Suppressor macrophage treated with lipopolysaccharide for 4 hours (primary cell): Measurements from ENCODE around the gene FBXL7.

ENCODE experiments used
- DNase-seq: peaks from one replicate; pipeline ENCODE4 v3.0.0-alpha.2; 2020

Gene FBXL7

DNA sequence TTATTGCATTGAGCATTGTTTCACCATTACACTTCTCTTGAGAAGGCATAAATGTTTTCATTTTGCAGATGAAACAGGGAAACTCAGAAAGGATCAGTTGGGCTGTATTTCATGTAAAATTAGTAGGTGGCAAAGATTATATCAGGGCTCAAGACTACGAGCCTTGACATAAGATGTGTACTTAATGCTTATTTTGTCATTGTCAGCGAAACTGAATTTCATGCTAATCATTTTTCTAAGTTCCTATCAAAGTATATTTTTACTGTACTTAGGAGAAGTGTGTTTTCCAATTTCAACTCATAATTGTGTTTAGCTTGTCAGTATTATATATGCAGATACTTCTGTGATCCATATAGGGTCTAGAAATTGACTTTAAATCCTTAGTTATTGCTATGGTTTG lies 123.8 kb downstream of the FBXL7 start:
- no peak for DNase-seq

DNA sequence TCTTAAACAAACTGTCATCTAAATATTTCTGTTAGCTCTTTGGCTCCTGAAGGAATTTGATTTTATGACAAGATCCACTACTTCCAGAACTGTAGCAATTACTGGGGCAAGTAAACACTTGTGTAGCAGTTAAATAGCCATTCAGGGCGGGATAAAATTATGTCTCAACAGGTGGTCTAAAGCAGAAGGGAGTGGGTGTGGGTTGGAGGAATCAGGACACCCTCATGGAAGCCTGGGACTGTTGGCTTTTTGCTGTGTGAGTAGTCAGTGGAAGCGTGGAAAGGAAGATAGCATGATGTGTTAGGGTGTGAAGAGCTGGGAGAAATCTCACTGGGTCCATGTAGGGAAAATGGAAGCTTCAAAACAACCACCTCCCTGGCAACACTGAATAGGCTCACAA lies 127.1 kb downstream of the FBXL7 start:
- DNase-seq, result no peak

DNA sequence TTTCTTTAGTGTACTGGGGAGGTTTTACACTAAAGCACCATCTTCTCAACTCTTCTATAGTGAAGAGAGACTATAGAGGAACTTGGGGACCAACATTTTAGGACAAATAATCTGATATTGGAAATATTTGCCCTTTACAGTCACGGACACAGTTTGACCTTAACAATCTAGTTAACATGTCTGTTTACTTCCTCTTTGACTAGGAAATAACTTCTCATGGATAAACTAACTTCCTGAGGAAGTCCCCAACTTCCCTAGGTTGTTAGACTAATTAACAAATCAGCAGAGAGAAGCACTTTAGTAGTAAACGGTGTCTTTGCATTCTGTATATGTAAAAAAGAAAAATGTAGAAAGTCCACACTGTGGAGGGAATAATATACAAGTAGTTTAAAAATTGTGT lies 127.7 kb downstream of the FBXL7 start:
- no peak for DNase-seq

DNA sequence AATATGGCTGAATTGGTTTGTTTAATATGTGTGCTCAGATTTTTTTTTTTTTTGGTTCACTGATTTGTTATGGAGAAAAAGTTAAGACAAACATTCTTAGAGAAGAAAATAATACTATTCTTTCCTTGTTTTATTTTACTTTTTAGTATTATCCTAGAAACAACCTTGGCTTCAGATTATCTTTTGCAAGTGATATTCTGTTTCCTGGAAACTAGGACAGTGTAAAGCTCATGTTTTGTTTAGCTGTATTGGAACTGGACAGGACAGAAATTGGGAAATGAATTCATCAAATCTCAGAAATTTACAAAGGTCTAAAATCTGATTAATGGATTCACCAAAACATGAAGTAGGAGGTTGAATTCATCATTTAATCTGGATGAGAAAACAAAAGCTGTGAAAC lies 130.5 kb downstream of the FBXL7 start:
- DNase-seq, result no peak

DNA sequence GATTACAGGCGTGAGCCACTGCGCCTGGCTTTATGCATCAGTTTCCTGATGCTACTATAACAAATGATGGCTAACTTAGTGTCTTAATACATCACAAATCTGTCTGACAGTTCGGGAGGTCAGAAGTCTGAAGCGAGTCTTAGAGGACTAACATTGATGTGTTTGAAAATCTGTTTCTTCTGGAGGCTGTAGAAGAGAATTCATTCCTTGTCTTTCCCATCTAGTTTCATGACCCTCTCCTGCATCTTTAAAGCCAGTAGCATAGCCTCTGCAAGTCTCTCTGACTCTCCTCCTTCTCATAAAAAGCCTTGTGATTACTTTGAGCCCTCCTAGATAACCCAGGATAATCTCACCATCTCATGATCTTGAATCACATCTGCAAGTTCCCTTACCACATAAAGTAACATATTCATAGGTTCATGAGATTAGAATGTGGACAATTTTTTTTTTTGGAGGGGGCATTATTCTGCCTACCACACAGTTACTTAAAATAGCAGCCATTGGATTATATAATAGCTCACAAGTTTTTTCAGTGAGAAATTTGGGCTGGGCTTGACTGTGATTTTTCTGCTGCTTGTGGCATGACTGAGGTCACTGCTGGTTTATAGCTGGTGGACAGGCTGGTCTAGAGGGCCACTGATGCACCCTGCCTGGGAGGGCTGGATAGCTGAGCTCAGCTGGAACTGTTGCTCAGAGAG lies 134.8 kb downstream of the FBXL7 start:
- DNase-seq, result no peak

DNA sequence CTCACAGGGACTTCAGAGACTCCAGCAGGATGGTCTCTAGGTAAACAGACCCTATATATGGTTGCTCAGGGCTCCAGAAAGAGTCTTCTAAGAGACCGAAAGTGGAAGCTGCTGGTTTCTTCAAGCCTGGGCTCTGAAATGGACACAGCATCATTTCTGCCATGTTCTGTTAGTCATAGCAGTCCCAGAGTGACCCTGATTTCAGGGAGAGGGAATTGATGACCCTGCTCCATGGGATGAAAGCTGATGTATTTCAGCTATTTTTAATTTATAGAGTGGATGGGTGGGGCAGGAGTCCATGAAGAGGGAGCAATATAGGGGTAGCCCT lies 135.3 kb downstream of the FBXL7 start:
- no peak for DNase-seq

DNA sequence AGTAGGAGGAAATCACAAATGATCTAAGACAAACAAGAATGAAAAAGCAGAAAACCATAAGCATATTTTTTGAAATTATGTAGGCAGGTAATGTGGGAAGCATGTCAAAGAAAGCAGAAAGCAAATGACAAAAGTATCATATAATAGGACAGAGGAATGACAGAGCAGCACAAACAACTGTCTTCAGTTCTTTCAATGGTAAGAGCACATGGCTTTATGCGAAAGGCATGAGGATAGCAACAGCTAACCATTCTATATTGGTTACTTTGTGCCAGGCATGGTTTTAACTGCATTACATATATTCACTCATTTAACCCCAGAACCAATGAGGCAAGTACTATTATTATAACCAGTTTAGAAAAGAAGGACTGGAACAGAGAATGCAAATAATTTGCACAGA lies 137.4 kb downstream of the FBXL7 start:
- DNase-seq, result no peak

DNA sequence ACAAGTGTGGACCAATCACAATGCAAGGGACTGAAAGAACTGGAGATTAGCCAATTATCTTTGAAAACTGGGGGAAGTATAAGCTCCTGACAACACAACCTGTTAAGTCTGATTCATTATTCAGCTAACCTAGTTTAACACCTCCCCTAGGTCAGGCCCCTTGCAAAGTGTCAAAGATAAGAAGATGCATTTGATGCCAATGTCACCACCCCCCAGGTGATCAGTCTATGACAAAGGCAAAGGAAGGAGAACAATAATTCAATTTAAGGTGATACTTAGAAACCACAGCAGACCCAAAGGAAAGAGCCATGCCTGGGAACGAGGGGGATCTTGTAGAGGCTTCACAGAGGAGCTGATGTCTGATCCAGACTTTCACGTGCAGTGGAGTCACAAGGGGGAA lies 137.9 kb downstream of the FBXL7 start:
- DNase-seq, result no peak

DNA sequence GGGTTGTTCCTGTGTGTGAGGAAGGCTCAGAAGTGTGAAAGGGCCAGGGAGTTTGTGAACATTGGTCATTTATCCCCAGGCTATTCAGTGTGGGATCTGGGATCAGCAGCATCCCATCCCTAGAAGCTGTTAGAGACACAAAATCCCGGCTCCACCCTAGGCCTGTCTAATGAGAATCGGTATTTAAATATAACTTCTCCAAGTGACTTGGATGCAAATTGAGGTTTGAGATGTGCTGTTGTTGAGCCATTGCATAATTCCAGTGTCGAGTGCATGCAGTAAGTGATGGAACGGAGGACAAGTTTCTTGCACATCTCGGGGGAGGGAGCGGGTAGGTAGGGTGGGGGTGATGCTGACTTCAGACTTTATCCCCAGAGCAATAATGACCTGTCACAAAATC lies 138.3 kb downstream of the FBXL7 start:
- no peak for DNase-seq

DNA sequence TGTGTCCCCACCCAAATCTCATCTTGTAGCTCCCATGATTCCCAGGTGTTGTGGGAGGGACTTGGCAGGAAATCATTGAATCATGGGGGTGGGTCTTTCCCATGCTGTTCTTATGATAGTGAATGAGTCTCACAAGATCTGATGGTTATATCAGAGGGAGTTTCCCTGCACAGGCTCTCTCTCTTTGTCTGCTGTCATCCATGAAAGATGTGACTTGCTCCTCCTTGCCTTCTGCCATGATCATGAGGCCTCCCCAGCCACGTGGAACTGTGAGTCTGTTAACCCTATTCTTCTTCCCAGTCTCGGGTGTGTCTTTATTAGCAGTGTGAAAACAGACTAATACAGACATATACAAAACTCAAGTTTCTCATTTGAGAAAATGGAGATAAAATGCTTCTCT lies 139.3 kb downstream of the FBXL7 start:
- no peak for DNase-seq

DNA sequence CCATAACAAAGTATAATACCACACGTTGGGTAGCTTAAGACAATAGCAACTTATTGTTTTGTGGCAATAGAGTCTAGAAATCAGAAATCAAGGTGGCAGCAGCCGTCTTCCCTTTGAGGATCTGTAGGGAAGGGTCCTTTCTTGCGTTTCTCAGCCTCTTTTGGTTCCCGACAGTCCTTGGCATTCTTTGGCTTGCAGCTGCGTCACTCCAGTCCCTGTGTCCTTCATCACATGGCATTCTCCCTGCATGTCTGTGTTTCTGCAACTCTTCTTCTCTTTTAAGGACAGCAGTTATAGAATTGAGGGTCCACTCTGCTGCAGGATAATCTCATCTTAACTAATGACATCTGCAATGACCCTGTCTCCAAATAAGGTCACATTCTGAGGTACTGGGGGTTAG lies 140.1 kb downstream of the FBXL7 start:
- no peak for DNase-seq

DNA sequence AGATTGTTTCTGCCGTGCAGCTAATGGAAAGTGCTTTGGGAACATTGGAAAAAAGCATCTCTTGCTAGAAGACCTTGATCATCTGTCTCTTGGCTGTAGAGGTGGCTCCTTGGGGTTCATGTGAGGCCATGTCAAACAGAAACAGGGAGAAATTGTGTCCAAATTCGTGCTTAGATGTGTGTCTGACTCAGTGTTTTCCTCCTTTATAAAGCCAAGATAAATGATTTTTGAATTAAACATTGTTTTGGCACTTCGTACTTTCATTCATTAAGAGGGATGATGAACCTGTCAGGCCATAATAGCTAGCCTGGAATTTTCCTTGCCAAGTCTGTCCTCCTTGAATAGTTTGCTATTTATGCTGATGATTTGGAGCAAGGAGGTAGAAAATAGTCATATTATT lies 143.8 kb downstream of the FBXL7 start:
- no peak for DNase-seq

DNA sequence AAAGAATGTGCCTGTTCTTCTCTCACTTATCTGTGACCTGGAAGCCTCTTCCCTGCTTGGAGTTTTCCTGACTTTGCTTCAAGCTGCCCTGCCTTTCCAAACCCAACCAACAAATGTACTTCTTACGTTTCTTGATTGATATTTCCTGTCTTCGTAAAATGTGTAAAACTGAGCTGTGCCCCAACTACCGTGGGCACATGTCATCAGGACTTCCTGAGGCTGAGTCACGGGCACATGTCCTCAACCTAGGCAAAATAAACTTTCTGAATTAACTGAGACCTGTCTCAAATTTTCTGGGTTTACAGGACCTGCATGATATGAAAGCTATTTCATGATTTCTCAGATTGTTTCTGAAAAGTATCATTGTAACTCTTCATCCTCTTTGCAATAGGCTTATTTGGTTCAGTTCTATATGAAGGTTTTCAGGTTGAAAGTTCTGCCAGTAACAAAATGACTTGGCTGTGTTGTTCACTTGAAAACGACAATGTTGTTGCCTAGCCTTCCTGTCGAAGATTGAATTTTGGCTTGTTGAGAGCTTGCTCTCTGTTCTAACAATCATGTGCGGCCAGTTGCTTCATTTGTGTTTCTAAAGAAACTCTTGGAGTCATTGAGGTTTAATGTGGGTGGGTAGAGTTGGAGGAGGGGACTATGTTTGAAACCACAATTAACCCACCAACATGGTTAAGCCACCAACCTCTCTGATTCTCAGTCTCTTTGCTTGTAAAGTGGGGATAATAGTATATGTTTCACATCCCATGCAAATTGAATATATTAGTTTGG lies 145.6 kb downstream of the FBXL7 start:
- DNase-seq, result no peak

DNA sequence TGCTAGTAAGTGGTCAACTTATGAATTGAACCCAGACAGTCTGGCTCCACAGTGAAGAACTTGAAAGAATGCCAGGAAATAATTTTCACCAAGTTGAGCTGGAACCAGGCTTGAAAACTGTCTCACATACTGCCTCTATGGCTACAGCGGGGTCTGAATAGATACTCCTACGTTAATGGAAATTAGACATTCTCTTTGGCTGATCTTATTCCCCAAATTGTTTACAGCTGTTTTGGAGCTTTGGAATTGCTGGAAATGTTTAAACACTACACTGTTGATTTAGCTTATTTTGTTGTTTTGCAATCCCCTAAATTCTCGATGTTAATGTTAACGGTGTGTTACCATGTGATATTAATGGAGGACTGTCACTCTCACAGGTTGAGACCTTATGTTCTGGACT lies 146.4 kb downstream of the FBXL7 start:
- no peak for DNase-seq

DNA sequence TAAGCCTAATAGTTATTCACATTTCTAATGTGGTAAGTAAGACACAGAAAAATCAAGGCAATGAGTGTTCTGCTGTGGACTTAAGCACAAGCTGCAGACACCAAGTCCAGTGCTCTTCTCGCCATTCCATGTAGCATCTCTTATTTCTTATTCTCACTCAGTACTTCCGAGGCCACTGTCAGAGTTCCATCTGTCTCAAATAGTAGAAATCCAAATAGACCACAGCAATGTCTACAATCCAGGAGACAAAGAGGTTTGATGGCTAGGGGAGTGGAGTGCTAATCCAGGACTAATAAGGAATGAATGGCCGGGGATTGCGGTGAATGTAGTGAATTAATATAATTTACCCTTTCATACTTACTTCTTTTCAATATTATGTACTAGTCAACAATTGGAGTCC lies 147.3 kb downstream of the FBXL7 start:
- DNase-seq, result no peak

DNA sequence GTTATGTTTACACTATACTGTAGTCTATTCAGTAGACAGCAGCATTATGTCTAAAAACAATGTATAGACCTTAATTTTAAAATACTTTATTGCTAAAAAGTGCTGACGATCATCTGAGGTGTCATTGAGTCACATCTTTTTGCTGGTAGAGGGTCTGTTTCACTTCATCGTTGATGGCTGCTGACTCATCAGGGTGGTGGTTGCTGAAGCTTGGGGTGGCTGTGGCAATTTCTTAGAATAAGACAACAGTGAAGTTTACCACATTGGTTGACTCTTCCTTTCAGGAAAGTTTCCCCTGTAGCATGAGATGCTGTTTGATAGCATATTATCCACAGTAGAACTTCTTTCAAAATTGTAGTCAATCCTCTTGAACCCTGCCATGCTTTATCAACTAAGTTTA lies 150.3 kb downstream of the FBXL7 start:
- DNase-seq, result no peak

DNA sequence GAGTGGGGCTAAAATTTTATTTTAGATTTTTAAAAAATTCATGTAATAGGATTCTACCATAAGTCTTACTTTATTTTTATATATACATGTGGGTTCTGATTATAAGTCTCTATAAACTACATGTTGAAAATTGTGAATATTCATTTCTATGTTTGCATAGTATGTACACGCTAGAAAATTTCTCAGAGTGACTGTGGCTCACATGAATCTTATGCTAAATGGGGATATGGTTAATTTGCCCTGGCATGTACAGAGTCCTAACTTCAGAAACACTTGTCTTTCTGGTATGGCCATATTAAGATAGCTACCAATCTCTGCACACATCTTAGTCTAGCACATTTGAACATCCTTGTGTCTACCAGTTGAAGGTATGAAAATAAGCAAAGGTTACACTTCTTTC lies 154.8 kb downstream of the FBXL7 start:
- DNase-seq, result no peak

DNA sequence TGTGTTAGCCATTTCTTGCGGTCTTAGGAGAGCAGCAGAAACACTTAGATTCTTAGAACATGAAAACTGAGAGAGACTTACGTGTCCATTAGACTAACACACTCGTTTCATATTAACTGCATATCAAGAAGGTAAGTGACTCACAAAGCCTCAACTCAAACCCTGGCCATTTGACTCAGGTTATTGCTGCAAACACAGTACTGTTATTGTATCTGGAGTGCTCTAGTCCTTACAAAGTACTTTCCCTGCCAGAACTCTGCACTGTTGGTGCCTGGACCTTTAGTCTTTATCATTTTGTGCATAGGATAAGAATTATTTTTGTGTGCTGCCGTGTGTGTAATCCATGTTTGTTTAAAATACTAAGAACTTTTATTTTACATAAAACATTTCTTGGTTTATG lies 155.7 kb downstream of the FBXL7 start:
- no peak for DNase-seq

DNA sequence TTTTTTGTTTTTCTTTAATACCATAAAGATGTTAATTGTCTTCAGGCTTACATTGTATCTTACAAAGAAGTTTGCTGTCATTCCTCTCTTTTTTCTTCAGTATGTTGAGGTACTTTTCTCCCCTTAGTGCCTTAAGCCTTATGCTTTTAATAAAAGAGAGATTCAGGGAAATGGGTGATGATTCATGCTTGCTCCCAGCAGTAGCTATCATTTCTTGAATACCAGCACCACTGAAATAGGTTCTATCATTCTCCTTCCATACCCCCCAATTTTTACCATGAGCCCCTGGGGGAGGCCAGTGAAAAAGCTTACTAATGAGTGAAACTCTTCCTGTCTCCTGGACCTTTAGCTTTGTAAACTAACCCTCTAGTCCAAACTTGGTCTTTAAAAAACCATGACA lies 165.0 kb downstream of the FBXL7 start:
- DNase-seq, result no peak

DNA sequence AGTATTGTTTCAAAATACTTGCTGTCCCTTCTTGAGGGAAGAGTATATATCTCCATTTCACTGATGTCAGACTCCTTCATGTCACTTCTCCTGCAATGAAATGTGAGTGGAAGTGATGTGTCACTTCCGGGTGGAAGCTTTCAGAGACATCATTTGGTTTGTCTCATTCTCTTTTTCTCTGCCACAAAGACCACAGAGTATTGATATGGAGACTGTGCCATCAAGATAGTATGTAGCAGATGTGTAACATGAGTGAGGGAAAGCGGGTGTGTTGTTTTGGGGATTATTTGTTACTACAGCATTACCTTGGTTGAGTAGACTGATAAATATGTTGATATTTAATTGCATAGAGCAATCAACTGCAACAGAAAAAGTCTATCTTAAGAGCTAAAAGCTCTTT lies 169.8 kb downstream of the FBXL7 start:
- no peak for DNase-seq

DNA sequence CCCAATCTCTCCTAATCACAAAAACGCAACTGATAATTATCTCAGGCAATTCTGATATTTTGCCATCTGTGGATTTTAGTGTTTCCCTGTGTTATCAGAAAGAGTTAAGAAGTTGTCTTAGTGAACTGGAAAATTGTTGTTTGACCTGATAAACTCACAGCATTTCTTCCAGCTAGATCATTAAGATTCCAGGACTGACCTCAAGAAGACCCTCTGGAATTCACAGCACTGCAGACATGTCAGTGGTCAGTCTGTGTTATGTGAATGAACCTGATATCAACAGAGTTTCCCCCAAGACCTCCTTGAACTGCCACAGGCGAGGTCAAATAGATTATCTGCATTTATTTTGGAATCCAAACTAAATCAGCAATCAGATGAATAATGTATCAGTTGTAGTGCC lies 174.7 kb downstream of the FBXL7 start:
- no peak for DNase-seq

DNA sequence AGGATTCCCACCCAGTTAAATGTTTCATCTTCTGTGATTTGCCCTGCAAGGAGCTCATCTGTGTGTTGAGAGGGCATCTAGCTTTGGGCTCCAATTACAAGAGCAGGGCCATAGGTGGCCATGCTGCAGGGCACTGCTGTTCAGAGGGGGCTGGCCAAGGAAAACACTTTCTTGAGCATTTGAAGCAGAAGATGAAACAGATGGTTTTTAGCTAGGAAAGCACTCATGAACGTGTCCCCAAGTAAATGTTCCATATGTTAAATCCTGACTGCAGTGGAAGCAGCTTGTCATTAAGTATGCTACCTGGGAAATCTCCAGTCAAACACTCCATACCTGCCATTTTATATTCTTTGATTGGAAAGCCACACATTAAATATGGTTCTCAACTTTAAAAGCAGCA lies 176.6 kb downstream of the FBXL7 start:
- DNase-seq, result no peak

DNA sequence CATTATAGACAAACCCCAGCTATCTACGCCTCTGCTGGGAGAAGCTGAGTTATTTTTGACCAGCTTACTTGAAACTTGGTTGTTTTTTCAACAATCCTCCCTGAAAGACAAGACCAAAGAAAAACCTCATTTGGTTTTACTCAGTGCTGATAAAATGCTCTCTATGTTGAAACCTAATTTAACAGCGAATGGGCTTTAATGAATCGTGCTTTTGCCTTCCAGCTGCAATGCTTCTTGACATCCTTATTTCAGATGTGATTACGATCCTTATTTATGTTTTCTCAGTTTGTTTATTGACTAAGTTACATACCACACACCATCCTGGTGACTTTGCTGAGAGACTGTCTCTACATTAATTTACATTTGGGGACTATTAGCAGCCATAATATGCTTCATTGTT lies 179.2 kb downstream of the FBXL7 start:
- DNase-seq, result no peak

DNA sequence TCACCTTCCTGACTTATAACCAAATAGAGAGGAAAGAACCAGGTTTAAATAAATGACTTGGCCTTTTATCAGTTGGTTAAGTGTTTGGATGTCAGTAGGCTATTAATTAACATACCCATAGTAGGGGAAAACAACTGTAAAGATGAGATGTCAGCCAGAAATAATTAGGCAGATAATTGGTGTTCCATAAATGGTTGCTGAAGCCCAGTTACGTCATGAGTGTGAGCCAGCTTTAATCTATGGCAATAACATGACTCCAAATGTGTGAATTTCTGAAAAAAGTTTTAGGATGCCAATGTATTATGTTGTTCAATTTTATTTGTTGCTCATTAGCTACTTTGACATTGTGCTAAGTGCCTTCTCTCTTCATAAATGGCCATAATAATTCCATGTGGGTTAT lies 180.5 kb downstream of the FBXL7 start:
- DNase-seq, result no peak

DNA sequence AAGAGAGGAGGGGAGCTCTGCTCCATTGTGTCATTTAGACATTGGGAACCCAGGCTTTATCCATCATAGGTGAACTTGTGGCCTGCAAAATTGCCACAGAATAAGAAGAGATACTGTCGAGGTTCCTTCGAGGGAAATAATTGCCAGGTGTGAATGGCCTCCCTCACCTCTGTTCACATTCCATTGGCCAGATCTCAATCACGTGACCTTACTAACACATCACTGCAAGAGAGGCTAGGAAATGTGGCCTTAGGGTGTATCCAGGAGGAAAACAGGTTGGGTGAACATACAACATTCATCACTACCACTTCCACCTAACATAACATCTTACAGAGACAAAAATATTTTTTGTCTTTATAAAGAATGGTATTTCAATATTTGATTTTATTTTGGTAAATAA lies 182.1 kb downstream of the FBXL7 start:
- DNase-seq, result no peak
